Stomach (tissue), 4 donors: ENCODE measurements around the gene EOLA2.

Source experiments
- CTCF ChIP-seq, 7 experiments: fragments of 450-650 bp in 4 of 7; fragments of 200-600 bp in 3 of 7; sonication (generic) in 3 of 7; IDR thresholded peaks; one replicate each; pipeline ENCODE4 v1.5.1; 2016 to 2019; ENCODE audit warnings: antibody characterized with exemption in 7 of 7, control low read depth in 2 of 7, mild to moderate bottlenecking in 1 of 7
- POLR2A ChIP-seq, 4 donors: fragments of 450-650 bp; IDR thresholded peaks; one replicate each; pipeline ENCODE4 v1.6.1; 2016; ENCODE audit warnings: antibody characterized with exemption in 4 of 4, control low read depth in 2 of 4, mild to moderate bottlenecking in 1 of 4, moderate library complexity in 1 of 4

- TF ChIP-seq CTCF (IDR thresholded peaks at IDR 0.05): peak in 5 of 7 experiments; percentile 21 to 59 (median 46)
- no peak for TF ChIP-seq POLR2A (IDR thresholded peaks at IDR 0.05)
These were observed 24.8 kb upstream of the EOLA2 start for GRCh38 chrX:149962859-149963757.
